CD8-positive, alpha-beta memory T cell (primary cell): ENCODE data around the gene EOLA1. TPM values are rescaled to one million over a fixed set of nuclear protein-coding genes. Genes with fewer than 3 reads are reported as not detected.
A peak's percentile ranks its signal among the peaks of the same experiment; 100 is the strongest.
"Not testable (repeated sequence)": the region's sequence is repeated elsewhere in the genome, so short reads cannot be mapped to it uniquely, and the experiment has no call there.

Experiments used
- CTCF ChIA-PET: fragments of 350-600 bp; sonication (Branson Sonifier 250); formaldehyde crosslinking; loops from one replicate; lab custom pipeline; 2021; ENCODE audit warnings: antibody characterized with exemption; lab: Charles Lee
- POLR2A ChIA-PET: fragments of 350-600 bp; sonication (Branson Sonifier 250); formaldehyde crosslinking; loops from one replicate; lab custom pipeline; 2021; ENCODE audit warnings: antibody characterized with exemption; lab: Charles Lee
- DNase-seq, 5 donors: peaks; one replicate each; pipeline versions ENCODE4 v3.0.0 to v3.0.0-alpha.2; 2020 to 2022; ENCODE audit warnings: mixed read lengths in 1 of 5
- H3K27ac ChIP-seq: one replicate; pipeline ENCODE4 v1.7.0; 2013; ENCODE audit warnings: low read depth, mild to moderate bottlenecking, low read length, moderate library complexity
- H3K27me3 ChIP-seq: 2 replicates; pipeline ENCODE4 v1.7.0; 2013; ENCODE audit warnings: low read length, mild to moderate bottlenecking; ENCODE audit not compliant: insufficient read depth, poor library complexity, severe bottlenecking
- H3K36me3 ChIP-seq: 2 replicates; pipeline ENCODE4 v1.7.0; 2013; ENCODE audit warnings: mild to moderate bottlenecking, low read length, moderate library complexity; ENCODE audit not compliant: insufficient read depth
- H3K4me1 ChIP-seq: 2 replicates; pipeline ENCODE4 v1.7.0; 2013; ENCODE audit warnings: mild to moderate bottlenecking, low read length, moderate library complexity; ENCODE audit not compliant: insufficient read depth
- H3K4me3 ChIP-seq: 2 replicates; pipeline ENCODE4 v1.7.0; 2013; ENCODE audit warnings: mild to moderate bottlenecking, low read length
- H3K9me3 ChIP-seq: 2 replicates; pipeline ENCODE4 v1.7.0; 2013; ENCODE audit warnings: mild to moderate bottlenecking, low read length
- H3K27ac Mint-ChIP-seq, 8 donors: one replicate each; pipeline ENCODE4 v1.8.0; 2020 to 2021; ENCODE audit warnings: mixed read lengths in 8 of 8, mild to moderate bottlenecking in 6 of 8, inconsistent platforms in 3 of 8, moderate library complexity in 3 of 8
- H3K27me3 Mint-ChIP-seq, 2 donors: one replicate each; pipeline ENCODE4 v1.8.0; 2020 to 2021; ENCODE audit warnings: mixed read lengths in 2 of 2, mild to moderate bottlenecking in 1 of 2, moderate library complexity in 1 of 2
- H3K36me3 Mint-ChIP-seq, 3 donors: one replicate each; pipeline ENCODE4 v1.8.0; 2020 to 2021; ENCODE audit warnings: mixed read lengths in 3 of 3, inconsistent platforms in 1 of 3, mild to moderate bottlenecking in 1 of 3
- H3K4me1 Mint-ChIP-seq, 3 donors: one replicate each; pipeline ENCODE4 v1.8.0; 2020 to 2021; ENCODE audit warnings: mixed read lengths in 3 of 3, inconsistent platforms in 1 of 3, mild to moderate bottlenecking in 1 of 3
- H3K4me3 Mint-ChIP-seq, 7 donors: one replicate each; pipeline ENCODE4 v1.8.0; 2020 to 2021; ENCODE audit warnings: mixed read lengths in 7 of 7, mild to moderate bottlenecking in 6 of 7, moderate library complexity in 4 of 7, inconsistent platforms in 2 of 7
- H3K9me3 Mint-ChIP-seq, 5 donors: one replicate each; pipeline ENCODE4 v1.8.0; 2020 to 2022; ENCODE audit warnings: mixed read lengths in 5 of 5, mild to moderate bottlenecking in 3 of 5, moderate library complexity in 2 of 5, inconsistent platforms in 1 of 5
- polyA plus RNA-seq: library from polyadenylated mRNA; unstranded; fragments of 300-500 nt; fragmentation: Illumina TruSeq; gene quantifications from one replicate; pipeline ENCODE4 v1.2.3, GENCODE V29; 2021
- total RNA-seq, 2 experiments: library from RNA; stranded (reverse); gene quantifications; one replicate each; pipeline ENCODE4 v1.2.3, GENCODE V29; 2021

EOLA1 gene
- total and polyA plus RNA-seq, 3 experiments from 2014 or later = 19.9 to 35.3 (median 33.4) TPM

- ChIA-PET CTCF (no interaction called here), POLR2A (interaction anchor here (0.7 kb wide), 1 partner anchor 24 kb away, joined by 3 read pairs; the partner anchor contains the start of gene EOLA1)
- no peak overlapping the region for H3K4me3 Mint-ChIP-seq
- peak overlapping the region in 2 of 8 donors; percentile 17 to 78 for H3K27ac Mint-ChIP-seq
- H3K27me3 Mint-ChIP-seq = peaks cover 0 to 7% of the 10 kb centered on the region in 2 donors
- no peaks in the 10 kb centered on the region for H3K9me3 Mint-ChIP-seq
- Histone ChIP-seq H3K36me3 (no peaks in the 10 kb centered on the region), H3K9me3 (no peaks in the 10 kb centered on the region), H3K4me1 (peaks cover 38% of the 10 kb centered on the region), H3K27me3 (no peaks in the 10 kb centered on the region), H3K27ac (no peak overlapping the region), H3K4me3 (no peak overlapping the region)
- no peak for DNase-seq
- no peaks in the 10 kb centered on the region for H3K36me3 Mint-ChIP-seq
- H3K4me1 Mint-ChIP-seq = peaks cover 44 to 78% (median 61%) of the 10 kb centered on the region in 3 donors
Observed at GRCh38 chrX:149516604-149517003, 24.2 kb upstream of the EOLA1 start.

- DNase-seq = no peak
- Mint-ChIP-seq H3K27me3 (peaks cover 0 to 7% of the 10 kb centered on the region in 2 donors), H3K27ac (peak overlapping the region in 2 of 8 donors; percentile 5 to 78), H3K4me1 (peaks cover 47 to 83% (median 63%) of the 10 kb centered on the region in 3 donors), H3K4me3 (no peak overlapping the region), H3K36me3 (no peaks in the 10 kb centered on the region), H3K9me3 (no peaks in the 10 kb centered on the region)
- no peaks in the 10 kb centered on the region for H3K36me3 ChIP-seq
- peaks cover 39% of the 10 kb centered on the region for H3K4me1 ChIP-seq
- ChIA-PET POLR2A (interaction anchor here (0.6 to 0.7 kb wide), 2 partner anchors 21 to 24 kb away, joined by 3 read pairs; partner anchors contain the start of gene EOLA1), CTCF (no interaction called here)
- no peak overlapping the region for H3K27ac ChIP-seq
- H3K27me3 ChIP-seq = no peaks in the 10 kb centered on the region
- no peaks in the 10 kb centered on the region for H3K9me3 ChIP-seq
- no peak overlapping the region for H3K4me3 ChIP-seq
Observed at GRCh38 chrX:149517308-149517707, 23.5 kb upstream of the EOLA1 start.

- Mint-ChIP-seq H3K27ac (peak overlapping the region in 1 of 8 donors; percentile 75), H3K9me3 (no peaks in the 10 kb centered on the region), H3K4me1 (peaks cover 47 to 86% (median 66%) of the 10 kb centered on the region in 3 donors), H3K4me3 (no peak overlapping the region), H3K36me3 (no peaks in the 10 kb centered on the region), H3K27me3 (peaks cover 0 to 7% of the 10 kb centered on the region in 2 donors)
- Histone ChIP-seq H3K9me3 (no peaks in the 10 kb centered on the region), H3K4me1 (peaks cover 40% of the 10 kb centered on the region), H3K27ac (no peak overlapping the region), H3K4me3 (no peak overlapping the region), H3K27me3 (no peaks in the 10 kb centered on the region), H3K36me3 (no peaks in the 10 kb centered on the region)
- no peak for DNase-seq
- CTCF ChIA-PET = no interaction called here
- POLR2A ChIA-PET = no interaction called here
Observed at GRCh38 chrX:149518236-149518635, 22.6 kb upstream of the EOLA1 start.

- H3K36me3 ChIP-seq, H3K4me3 ChIP-seq, H3K9me3 Mint-ChIP-seq, H3K36me3 Mint-ChIP-seq, H3K9me3 ChIP-seq, DNase-seq, H3K27me3 Mint-ChIP-seq, H3K27me3 ChIP-seq: not testable (repeated sequence)
- H3K27ac Mint-ChIP-seq = peak overlapping the region; percentile 43 to 98 (median 94)
- H3K4me1 ChIP-seq = peaks cover 35% of the 10 kb centered on the region
- peaks cover 31 to 75% (median 41%) of the 10 kb centered on the region in 3 donors for H3K4me1 Mint-ChIP-seq
- peak overlapping the region; percentile 53 to 80 (median 73) for H3K4me3 Mint-ChIP-seq
- peak overlapping the region; percentile 38 for H3K27ac ChIP-seq
- POLR2A ChIA-PET = interaction anchor here (2.1 to 3.7 kb wide), 2 partner anchors 16 to 19 kb away, joined by 11 to 12 read pairs; partner anchors contain the start of genes EOLA1 and IDS
- CTCF ChIA-PET = interaction anchor here (3.5 kb wide), 1 partner anchor 8 kb away, joined by 18 read pairs; no protein-coding TSS in a partner anchor
Observed at GRCh38 chrX:149520636-149521277, 20.1 kb upstream of the EOLA1 start.

- no peaks in the 10 kb centered on the region for H3K9me3 Mint-ChIP-seq
- Histone ChIP-seq H3K27me3 (no peaks in the 10 kb centered on the region), H3K4me3 (peak overlapping the region; percentile 22), H3K36me3 (no peaks in the 10 kb centered on the region), H3K4me1 (peaks cover 40% of the 10 kb centered on the region), H3K27ac (peak overlapping the region; percentile 38), H3K9me3 (no peaks in the 10 kb centered on the region)
- POLR2A ChIA-PET = interaction anchor here (0.6 to 3.7 kb wide), 4 partner anchors 9 to 88 kb away, joined by 3 to 12 read pairs (median 9); partner anchors contain the start of genes EOLA1 and IDS
- DNase-seq = peak in 4 of 5 donors; percentile 10 to 67 (median 58)
- H3K27me3 Mint-ChIP-seq = peaks cover 0 to 7% of the 10 kb centered on the region in 2 donors
- peaks cover 28 to 73% (median 44%) of the 10 kb centered on the region in 3 donors for H3K4me1 Mint-ChIP-seq
- no peaks in the 10 kb centered on the region for H3K36me3 Mint-ChIP-seq
- peak overlapping the region; percentile 53 to 80 (median 73) for H3K4me3 Mint-ChIP-seq
- peak overlapping the region; percentile 86 to 98 (median 94) for H3K27ac Mint-ChIP-seq
- CTCF ChIA-PET = interaction anchor here (1.7 to 3.5 kb wide), 2 partner anchors 9 to 16 kb away, joined by 5 to 18 read pairs; partner anchors contain the start of gene IDS
Observed at GRCh38 chrX:149521438-149521837, 19.4 kb upstream of the EOLA1 start.

- Mint-ChIP-seq H3K27me3 (peaks cover 0 to 7% of the 10 kb centered on the region in 2 donors), H3K9me3 (no peaks in the 10 kb centered on the region), H3K4me3 (no peak overlapping the region), H3K4me1 (peaks cover 33 to 74% (median 51%) of the 10 kb centered on the region in 3 donors), H3K36me3 (no peaks in the 10 kb centered on the region), H3K27ac (peak overlapping the region in 7 of 8 donors; percentile 70 to 98 (median 86))
- Histone ChIP-seq H3K9me3 (no peaks in the 10 kb centered on the region), H3K4me3 (no peak overlapping the region), H3K4me1 (peaks cover 42% of the 10 kb centered on the region), H3K36me3 (no peaks in the 10 kb centered on the region), H3K27ac (no peak overlapping the region), H3K27me3 (no peaks in the 10 kb centered on the region)
- ChIA-PET CTCF (interaction anchor here (1.7 to 3.5 kb wide), 2 partner anchors 11 to 18 kb away, joined by 5 to 18 read pairs; partner anchors contain the start of gene IDS), POLR2A (interaction anchor here (2.1 to 3.7 kb wide), 2 partner anchors 17 to 18 kb away, joined by 11 to 12 read pairs; partner anchors contain the start of genes EOLA1 and IDS)
- DNase-seq = no peak
Observed at GRCh38 chrX:149522916-149523315, 17.9 kb upstream of the EOLA1 start.

- H3K9me3 ChIP-seq, H3K36me3 ChIP-seq, H3K27me3 ChIP-seq, POLR2A ChIA-PET, H3K9me3 Mint-ChIP-seq, H3K27me3 Mint-ChIP-seq, H3K36me3 Mint-ChIP-seq, H3K4me3 ChIP-seq: not testable (repeated sequence)
- peaks cover 28 to 58% (median 44%) of the 10 kb centered on the region in 3 donors for H3K4me1 Mint-ChIP-seq
- peaks cover 42% of the 10 kb centered on the region for H3K4me1 ChIP-seq
- CTCF ChIA-PET = interaction anchor here (1.2 kb wide), 1 partner anchor 14 kb away, joined by 3 read pairs; no protein-coding TSS in a partner anchor
- peak overlapping the region; percentile 78 for H3K27ac ChIP-seq
- peak overlapping the region in 6 of 7 donors; percentile 50 to 72 (median 58) for H3K4me3 Mint-ChIP-seq
- H3K27ac Mint-ChIP-seq = peak overlapping the region; percentile 92 to 99 (median 96)
- peak; percentile 55 to 92 (median 74) for DNase-seq
Observed at GRCh38 chrX:149525389-149525788, 15.4 kb upstream of the EOLA1 start.
